Ovary (tissue), 3 donors: ENCODE data around the gene RNF32.

Source experiments
- EP300 ChIP-seq: sonication (generic); formaldehyde crosslinking; IDR thresholded peaks from one replicate; pipeline ENCODE4 v1.6.1; 2017; ENCODE audit warnings: antibody characterized with exemption
- POLR2A ChIP-seq: fragments of 450-650 bp; IDR thresholded peaks from one replicate; pipeline ENCODE4 v1.6.1; 2017; ENCODE audit warnings: antibody characterized with exemption, mild to moderate bottlenecking, moderate library complexity
- TF ChIP-seq, protein P1 (sequence below), 3 donors: fragments of 450-650 bp in 2 of 3; fragments of 200-600 bp in 1 of 3; IDR thresholded peaks; one replicate each; pipeline versions ENCODE4 v1.5.1 to v1.8.0; 2016 to 2022; ENCODE audit warnings: antibody characterized with exemption in 3 of 3, mild to moderate bottlenecking in 1 of 3
- donor health status: DM: no; HTN: no; CAD: no.

DNA sequence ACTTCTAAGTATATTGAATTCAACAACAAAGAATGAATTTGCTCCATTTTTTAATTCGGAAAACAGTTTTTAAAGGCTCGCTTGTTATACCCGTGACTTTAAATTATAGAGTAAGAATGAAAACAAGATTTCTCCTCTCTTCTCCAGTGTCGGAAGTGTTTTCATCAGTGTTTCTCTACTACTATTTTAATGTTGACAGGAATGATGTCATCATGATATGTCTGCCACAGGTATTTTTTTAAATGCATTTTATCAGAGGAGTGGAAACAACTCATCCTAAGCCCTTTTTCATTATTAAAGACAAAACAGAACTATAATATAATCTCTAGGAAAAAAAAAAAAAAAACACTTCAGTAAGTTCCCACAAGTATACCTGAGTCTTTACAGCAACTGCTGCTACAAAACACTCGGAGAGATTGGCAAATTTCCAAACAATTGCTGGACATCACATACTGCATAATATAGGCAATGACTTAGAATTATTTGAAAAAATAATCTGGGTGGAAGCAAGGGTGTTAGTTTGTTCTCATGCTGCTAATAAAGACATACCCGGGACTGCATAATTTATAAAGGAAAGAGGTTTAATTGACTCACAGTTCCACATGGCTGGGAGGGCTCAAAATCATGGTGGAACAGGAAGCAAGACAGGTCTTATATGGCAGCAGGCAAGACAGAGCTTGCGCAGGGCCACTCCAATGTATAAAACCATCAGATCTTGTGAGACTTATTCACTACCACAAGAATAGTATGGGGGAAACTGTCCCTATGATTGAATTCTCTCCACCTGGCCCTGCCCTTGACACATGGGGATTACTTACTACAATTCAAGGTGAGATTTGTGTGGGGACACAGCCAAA lies 4.8 kb upstream of the RNF32 start:
- TF ChIP-seq POLR2A (no peak), EP300 (no peak)
- TF ChIP-seq, protein P1, sequence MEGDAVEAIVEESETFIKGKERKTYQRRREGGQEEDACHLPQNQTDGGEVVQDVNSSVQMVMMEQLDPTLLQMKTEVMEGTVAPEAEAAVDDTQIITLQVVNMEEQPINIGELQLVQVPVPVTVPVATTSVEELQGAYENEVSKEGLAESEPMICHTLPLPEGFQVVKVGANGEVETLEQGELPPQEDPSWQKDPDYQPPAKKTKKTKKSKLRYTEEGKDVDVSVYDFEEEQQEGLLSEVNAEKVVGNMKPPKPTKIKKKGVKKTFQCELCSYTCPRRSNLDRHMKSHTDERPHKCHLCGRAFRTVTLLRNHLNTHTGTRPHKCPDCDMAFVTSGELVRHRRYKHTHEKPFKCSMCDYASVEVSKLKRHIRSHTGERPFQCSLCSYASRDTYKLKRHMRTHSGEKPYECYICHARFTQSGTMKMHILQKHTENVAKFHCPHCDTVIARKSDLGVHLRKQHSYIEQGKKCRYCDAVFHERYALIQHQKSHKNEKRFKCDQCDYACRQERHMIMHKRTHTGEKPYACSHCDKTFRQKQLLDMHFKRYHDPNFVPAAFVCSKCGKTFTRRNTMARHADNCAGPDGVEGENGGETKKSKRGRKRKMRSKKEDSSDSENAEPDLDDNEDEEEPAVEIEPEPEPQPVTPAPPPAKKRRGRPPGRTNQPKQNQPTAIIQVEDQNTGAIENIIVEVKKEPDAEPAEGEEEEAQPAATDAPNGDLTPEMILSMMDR (IDR thresholded peaks at IDR 0.05), result no peak
